ENCODE data around the gene IL4R.

DNA sequence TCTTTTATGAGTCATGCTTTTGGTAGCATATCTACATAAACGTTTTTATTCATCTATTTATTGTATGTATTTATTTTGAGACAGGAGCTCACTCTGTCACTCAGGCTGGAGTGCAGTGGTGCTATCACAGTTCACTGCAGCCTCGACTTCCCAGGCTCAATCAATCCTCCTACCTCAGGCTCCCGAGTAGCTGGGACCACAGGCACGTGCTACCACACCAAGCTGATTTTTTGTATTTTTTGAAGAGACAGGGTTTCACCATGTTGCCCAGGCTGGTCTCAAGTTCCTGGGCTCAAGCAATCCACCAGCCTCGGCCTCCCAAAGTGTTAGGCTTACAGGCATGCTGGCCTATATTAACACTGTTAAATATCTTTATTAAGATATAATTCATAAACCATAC is 20.4 kb upstream of the IL4R start:
- TF ChIP-seq, protein P1, sequence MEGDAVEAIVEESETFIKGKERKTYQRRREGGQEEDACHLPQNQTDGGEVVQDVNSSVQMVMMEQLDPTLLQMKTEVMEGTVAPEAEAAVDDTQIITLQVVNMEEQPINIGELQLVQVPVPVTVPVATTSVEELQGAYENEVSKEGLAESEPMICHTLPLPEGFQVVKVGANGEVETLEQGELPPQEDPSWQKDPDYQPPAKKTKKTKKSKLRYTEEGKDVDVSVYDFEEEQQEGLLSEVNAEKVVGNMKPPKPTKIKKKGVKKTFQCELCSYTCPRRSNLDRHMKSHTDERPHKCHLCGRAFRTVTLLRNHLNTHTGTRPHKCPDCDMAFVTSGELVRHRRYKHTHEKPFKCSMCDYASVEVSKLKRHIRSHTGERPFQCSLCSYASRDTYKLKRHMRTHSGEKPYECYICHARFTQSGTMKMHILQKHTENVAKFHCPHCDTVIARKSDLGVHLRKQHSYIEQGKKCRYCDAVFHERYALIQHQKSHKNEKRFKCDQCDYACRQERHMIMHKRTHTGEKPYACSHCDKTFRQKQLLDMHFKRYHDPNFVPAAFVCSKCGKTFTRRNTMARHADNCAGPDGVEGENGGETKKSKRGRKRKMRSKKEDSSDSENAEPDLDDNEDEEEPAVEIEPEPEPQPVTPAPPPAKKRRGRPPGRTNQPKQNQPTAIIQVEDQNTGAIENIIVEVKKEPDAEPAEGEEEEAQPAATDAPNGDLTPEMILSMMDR (IDR thresholded peaks at IDR 0.05) = no peak
- no peak for TF ChIP-seq EZH2 (IDR thresholded peaks at IDR 0.05)
- no peak for TF ChIP-seq EZH2phosphoT487 (IDR thresholded peaks at IDR 0.05)
